Measurements from ENCODE around the gene LCN15.

LCN15 gene

GRCh38 chr9:136764301-136764891, at the start of gene LCN15:
LCN15 (minus strand) TSS chr9:136764518; CDS start chr9:136764488, 30 bp downstream.
- H3K36me3 ChIP-seq (ENCODE audit: control insufficient read depth in 2 of 2, insufficient read depth in 2 of 2, low read length in 2 of 2) = no peaks in the 10 kb centered on the region
- H3K9ac ChIP-seq (ENCODE audit: low read depth in 1 of 2, low read length in 2 of 2) = peak within 1 kb of the TSS in 1 of 2 donors; percentile 56
- H3K4me3 ChIP-seq (ENCODE audit: low read length in 2 of 2) = no peak within 1 kb of the TSS
- H3K9me3 ChIP-seq (ENCODE audit: control insufficient read depth in 2 of 2, low read length in 2 of 2) = no peaks in the 10 kb centered on the region
- peak within 1 kb of the TSS in 1 of 2 donors; percentile 5 for H3K27ac ChIP-seq (ENCODE audit: low read depth in 2 of 2, low read length in 2 of 2)
- H3K4me1 ChIP-seq (ENCODE audit: control insufficient read depth in 2 of 2, insufficient read depth in 2 of 2, low read length in 2 of 2) = peaks cover 5 to 18% of the 10 kb centered on the region in 2 donors
- H3K27me3 ChIP-seq (ENCODE audit: control insufficient read depth in 2 of 2, insufficient read depth in 2 of 2, low read length in 2 of 2) = peaks cover 0 to 6% of the 10 kb centered on the region in 2 donors

GRCh38 chr9:136808806-136809158, 44.5 kb upstream of the LCN15 start:
- Histone ChIP-seq H3K9me3 (ENCODE audit: control insufficient read depth in 2 of 2, low read length in 2 of 2) (no peaks in the 10 kb centered on the region), H3K4me3 (ENCODE audit: low read length in 2 of 2) (peak overlapping the region; percentile 70 to 75), H3K27me3 (ENCODE audit: control insufficient read depth in 2 of 2, insufficient read depth in 2 of 2, low read length in 2 of 2) (no peaks in the 10 kb centered on the region), H3K4me1 (ENCODE audit: control insufficient read depth in 2 of 2, insufficient read depth in 2 of 2, low read length in 2 of 2) (peaks cover 24 to 26% of the 10 kb centered on the region in 2 donors), H3K36me3 (ENCODE audit: control insufficient read depth in 2 of 2, insufficient read depth in 2 of 2, low read length in 2 of 2) (peaks cover 0 to 12% of the 10 kb centered on the region in 2 donors), H3K27ac (ENCODE audit: low read depth in 2 of 2, low read length in 2 of 2) (peak overlapping the region; percentile 38 to 91), H3K9ac (ENCODE audit: low read depth in 1 of 2, low read length in 2 of 2) (peak overlapping the region; percentile 74 to 84)

GRCh38 chr9:136808075-136808805, 43.9 kb upstream of the LCN15 start:
- Histone ChIP-seq H3K27ac (ENCODE audit: low read depth in 2 of 2, low read length in 2 of 2) (peak overlapping the region; percentile 63 to 91), H3K9me3 (ENCODE audit: control insufficient read depth in 2 of 2, low read length in 2 of 2) (no peaks in the 10 kb centered on the region), H3K4me1 (ENCODE audit: control insufficient read depth in 2 of 2, insufficient read depth in 2 of 2, low read length in 2 of 2) (peaks cover 24 to 26% of the 10 kb centered on the region in 2 donors), H3K9ac (ENCODE audit: low read depth in 1 of 2, low read length in 2 of 2) (peak overlapping the region; percentile 74 to 84), H3K36me3 (ENCODE audit: control insufficient read depth in 2 of 2, insufficient read depth in 2 of 2, low read length in 2 of 2) (peaks cover 0 to 12% of the 10 kb centered on the region in 2 donors), H3K4me3 (ENCODE audit: low read length in 2 of 2) (peak overlapping the region; percentile 70 to 75), H3K27me3 (ENCODE audit: control insufficient read depth in 2 of 2, insufficient read depth in 2 of 2, low read length in 2 of 2) (no peaks in the 10 kb centered on the region)

GRCh38 chr9:136807281-136808074, 43.2 kb upstream of the LCN15 start, which contains the start of gene RABL6:
RABL6 (plus strand) TSS chr9:136807948; CDS start chr9:136808197, 249 bp downstream.
- Histone ChIP-seq H3K27me3 (ENCODE audit: control insufficient read depth in 2 of 2, insufficient read depth in 2 of 2, low read length in 2 of 2) (no peaks in the 10 kb centered on the region), H3K4me3 (ENCODE audit: low read length in 2 of 2) (peak within 1 kb of the TSS; percentile 70 to 75), H3K36me3 (ENCODE audit: control insufficient read depth in 2 of 2, insufficient read depth in 2 of 2, low read length in 2 of 2) (peaks cover 0 to 4% of the 10 kb centered on the region in 2 donors), H3K9ac (ENCODE audit: low read depth in 1 of 2, low read length in 2 of 2) (peak within 1 kb of the TSS; percentile 74 to 84), H3K4me1 (ENCODE audit: control insufficient read depth in 2 of 2, insufficient read depth in 2 of 2, low read length in 2 of 2) (peaks cover 24 to 26% of the 10 kb centered on the region in 2 donors), H3K9me3 (ENCODE audit: control insufficient read depth in 2 of 2, low read length in 2 of 2) (no peaks in the 10 kb centered on the region), H3K27ac (ENCODE audit: low read depth in 2 of 2, low read length in 2 of 2) (peak within 1 kb of the TSS; percentile 89 to 91)

- Histone ChIP-seq H3K9me3 (ENCODE audit: control insufficient read depth in 2 of 2, low read length in 2 of 2) (no peaks in the 10 kb centered on the region), H3K4me1 (ENCODE audit: control insufficient read depth in 2 of 2, insufficient read depth in 2 of 2, low read length in 2 of 2) (peaks cover 24 to 26% of the 10 kb centered on the region in 2 donors), H3K27me3 (ENCODE audit: control insufficient read depth in 2 of 2, insufficient read depth in 2 of 2, low read length in 2 of 2) (no peaks in the 10 kb centered on the region), H3K9ac (ENCODE audit: low read depth in 1 of 2, low read length in 2 of 2) (peak overlapping the region in 1 of 2 donors; percentile 84), H3K4me3 (ENCODE audit: low read length in 2 of 2) (peak overlapping the region; percentile 70 to 75), H3K36me3 (ENCODE audit: control insufficient read depth in 2 of 2, insufficient read depth in 2 of 2, low read length in 2 of 2) (peaks cover 0 to 4% of the 10 kb centered on the region in 2 donors), H3K27ac (ENCODE audit: low read depth in 2 of 2, low read length in 2 of 2) (peak overlapping the region; percentile 89 to 91)
Measured at GRCh38 chr9:136806631-136807201, 42.4 kb upstream of the LCN15 start.

- Histone ChIP-seq H3K4me1 (ENCODE audit: control insufficient read depth in 2 of 2, insufficient read depth in 2 of 2, low read length in 2 of 2) (peaks cover 27 to 29% of the 10 kb centered on the region in 2 donors), H3K27ac (ENCODE audit: low read depth in 2 of 2, low read length in 2 of 2) (no peak overlapping the region), H3K36me3 (ENCODE audit: control insufficient read depth in 2 of 2, insufficient read depth in 2 of 2, low read length in 2 of 2) (peaks cover 0 to 4% of the 10 kb centered on the region in 2 donors), H3K9me3 (ENCODE audit: control insufficient read depth in 2 of 2, low read length in 2 of 2) (no peaks in the 10 kb centered on the region), H3K4me3 (ENCODE audit: low read length in 2 of 2) (no peak overlapping the region), H3K9ac (ENCODE audit: low read depth in 1 of 2, low read length in 2 of 2) (no peak overlapping the region), H3K27me3 (ENCODE audit: control insufficient read depth in 2 of 2, insufficient read depth in 2 of 2, low read length in 2 of 2) (no peaks in the 10 kb centered on the region)
Measured at GRCh38 chr9:136806067-136806466, 41.7 kb upstream of the LCN15 start.

GRCh38 chr9:136805207-136805740, 41.0 kb upstream of the LCN15 start:
- peaks cover 32 to 34% of the 10 kb centered on the region in 2 donors for H3K4me1 ChIP-seq (ENCODE audit: control insufficient read depth in 2 of 2, insufficient read depth in 2 of 2, low read length in 2 of 2)

GRCh38 chr9:136804509-136805206, 40.3 kb upstream of the LCN15 start:
- H3K27ac ChIP-seq (ENCODE audit: low read depth in 2 of 2, low read length in 2 of 2) = no peak overlapping the region
- peaks cover 0 to 4% of the 10 kb centered on the region in 2 donors for H3K36me3 ChIP-seq (ENCODE audit: control insufficient read depth in 2 of 2, insufficient read depth in 2 of 2, low read length in 2 of 2)
- no peak overlapping the region for H3K9ac ChIP-seq (ENCODE audit: low read depth in 1 of 2, low read length in 2 of 2)
- no peak overlapping the region for H3K4me3 ChIP-seq (ENCODE audit: low read length in 2 of 2)
- H3K27me3 ChIP-seq (ENCODE audit: control insufficient read depth in 2 of 2, insufficient read depth in 2 of 2, low read length in 2 of 2) = no peaks in the 10 kb centered on the region
- peaks cover 29 to 30% of the 10 kb centered on the region in 2 donors for H3K4me1 ChIP-seq (ENCODE audit: control insufficient read depth in 2 of 2, insufficient read depth in 2 of 2, low read length in 2 of 2)
- no peaks in the 10 kb centered on the region for H3K9me3 ChIP-seq (ENCODE audit: control insufficient read depth in 2 of 2, low read length in 2 of 2)

More at GRCh38 chr9:136805207-136805740, 41.0 kb upstream of the LCN15 start:
- H3K27ac ChIP-seq (ENCODE audit: low read depth in 2 of 2, low read length in 2 of 2) = no peak overlapping the region
- H3K9ac ChIP-seq (ENCODE audit: low read depth in 1 of 2, low read length in 2 of 2) = no peak overlapping the region
- H3K27me3 ChIP-seq (ENCODE audit: control insufficient read depth in 2 of 2, insufficient read depth in 2 of 2, low read length in 2 of 2) = no peaks in the 10 kb centered on the region
- H3K36me3 ChIP-seq (ENCODE audit: control insufficient read depth in 2 of 2, insufficient read depth in 2 of 2, low read length in 2 of 2) = peaks cover 0 to 4% of the 10 kb centered on the region in 2 donors
- H3K9me3 ChIP-seq (ENCODE audit: control insufficient read depth in 2 of 2, low read length in 2 of 2) = no peaks in the 10 kb centered on the region
- H3K4me3 ChIP-seq (ENCODE audit: low read length in 2 of 2) = no peak overlapping the region
